ENCODE results near the gene GSDMA. TPM values are rescaled to one million over a fixed set of nuclear protein-coding genes. Genes with fewer than 3 reads are reported as not detected.
A peak's percentile ranks its signal among the peaks of the same experiment; 100 is the strongest.

GSDMA gene
- total RNA-seq, 4 donors from 2014 or later = 0.20 TPM; not detected in 3

GRCh38 chr17:40025991-40026815 lies 63.4 kb downstream of the GSDMA start:
- no peak for DNase-seq (ENCODE audit: low spot score in 2 of 2)
- H3K27me3 ChIP-seq = no peaks in the 10 kb centered on the region
- H3K4me1 ChIP-seq = peaks cover 0 to 30% (median 6%) of the 10 kb centered on the region in 4 donors
- H3K27ac ChIP-seq = peak overlapping the region in 1 of 4 donors; percentile 30
- WGBS, 2 donors = 73 to 79% methylated on average over 21 to 22 of the region's 22 CpGs
- TF ChIP-seq EP300 (IDR thresholded peaks at IDR 0.05) = no peak
- TF ChIP-seq, protein P1, sequence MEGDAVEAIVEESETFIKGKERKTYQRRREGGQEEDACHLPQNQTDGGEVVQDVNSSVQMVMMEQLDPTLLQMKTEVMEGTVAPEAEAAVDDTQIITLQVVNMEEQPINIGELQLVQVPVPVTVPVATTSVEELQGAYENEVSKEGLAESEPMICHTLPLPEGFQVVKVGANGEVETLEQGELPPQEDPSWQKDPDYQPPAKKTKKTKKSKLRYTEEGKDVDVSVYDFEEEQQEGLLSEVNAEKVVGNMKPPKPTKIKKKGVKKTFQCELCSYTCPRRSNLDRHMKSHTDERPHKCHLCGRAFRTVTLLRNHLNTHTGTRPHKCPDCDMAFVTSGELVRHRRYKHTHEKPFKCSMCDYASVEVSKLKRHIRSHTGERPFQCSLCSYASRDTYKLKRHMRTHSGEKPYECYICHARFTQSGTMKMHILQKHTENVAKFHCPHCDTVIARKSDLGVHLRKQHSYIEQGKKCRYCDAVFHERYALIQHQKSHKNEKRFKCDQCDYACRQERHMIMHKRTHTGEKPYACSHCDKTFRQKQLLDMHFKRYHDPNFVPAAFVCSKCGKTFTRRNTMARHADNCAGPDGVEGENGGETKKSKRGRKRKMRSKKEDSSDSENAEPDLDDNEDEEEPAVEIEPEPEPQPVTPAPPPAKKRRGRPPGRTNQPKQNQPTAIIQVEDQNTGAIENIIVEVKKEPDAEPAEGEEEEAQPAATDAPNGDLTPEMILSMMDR (IDR thresholded peaks at IDR 0.05) = no peak
- H3K9me3 ChIP-seq = no peaks in the 10 kb centered on the region
- no peak overlapping the region for H3K4me3 ChIP-seq
- peaks cover 0 to 96% (median 26%) of the 10 kb centered on the region in 3 donors for H3K36me3 ChIP-seq

DNA sequence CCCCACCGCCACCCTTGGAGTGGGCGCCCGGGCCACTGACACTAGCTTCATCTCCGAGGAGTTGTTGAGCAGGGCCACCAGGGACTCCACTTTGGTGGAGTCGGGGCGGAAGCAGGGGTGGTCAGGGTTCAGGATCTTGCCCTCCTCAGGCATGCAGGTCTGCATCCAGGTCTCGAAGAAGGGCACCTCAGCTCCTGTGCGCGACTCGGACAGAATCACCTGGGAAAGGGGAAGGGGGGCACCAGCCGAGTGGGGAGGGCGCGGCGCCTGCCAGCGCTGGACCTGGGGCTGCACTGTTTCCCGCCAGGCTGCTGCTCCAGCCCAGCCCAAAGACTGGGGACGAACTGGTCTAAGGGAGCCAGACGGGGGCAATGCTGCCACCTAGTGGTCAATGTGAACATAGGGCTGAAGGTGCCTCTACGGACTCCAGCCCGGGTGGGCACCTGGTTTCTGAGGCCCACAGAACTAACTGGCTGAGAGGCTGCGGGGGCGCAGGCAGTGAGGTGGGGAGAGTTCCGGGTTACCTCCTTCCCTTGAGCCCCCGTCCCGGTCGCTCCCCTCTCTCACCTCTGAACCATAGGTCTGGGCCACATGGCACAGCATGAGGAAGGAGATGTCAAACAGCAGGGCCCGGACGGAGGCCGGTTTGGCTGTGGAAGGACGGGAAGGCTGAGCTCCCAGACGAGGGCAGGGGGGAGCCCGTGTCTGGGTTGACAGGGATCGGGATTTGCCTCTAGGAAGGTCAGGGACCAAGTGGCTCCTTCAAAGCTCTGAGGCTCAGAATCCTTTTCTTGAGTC lies 64.2 kb downstream of the GSDMA start:
- Histone ChIP-seq H3K36me3 (peaks cover 0 to 96% (median 26%) of the 10 kb centered on the region in 3 donors), H3K4me1 (peaks cover 0 to 22% (median 6%) of the 10 kb centered on the region in 4 donors), H3K9me3 (no peaks in the 10 kb centered on the region), H3K4me3 (no peak overlapping the region), H3K27ac (peak overlapping the region in 2 of 4 donors; percentile 26 to 30), H3K27me3 (no peaks in the 10 kb centered on the region)
- peak; percentile 55 to 65 for DNase-seq (ENCODE audit: low spot score in 2 of 2)
- WGBS, 2 donors = 23 to 30% methylated on average over 28 to 33 of the region's 33 CpGs
- TF ChIP-seq, protein P1 (IDR thresholded peaks at IDR 0.05) = peak; percentile 86 to 97 (median 91)
- TF ChIP-seq EP300 (IDR thresholded peaks at IDR 0.05) (peak in 1 of 2 donors; percentile 18), POLR2A (IDR thresholded peaks at IDR 0.05) (no peak)

Small RNAs within 50 kb of the gene (small RNA-seq; reads per million reads assigned to genes)
- 896 reads per million, percentile 98 among the genes with 10 or more reads in this experiment for gene SNORD124

Other genes with a start within 250 kb of the GSDMA start
- gene MIEN1, start 232.5 kb upstream of the GSDMA start, total RNA-seq = 10 to 100 TPM; 29.8 to 65.3 (median 43.5) TPM
- gene GRB7, start 225.1 kb upstream of the GSDMA start, total RNA-seq = under 1 TPM in 3 of 4 donors, not detected in 1; 0.21 to 0.39 (median 0.30) TPM
- gene IKZF3, start 98.7 kb upstream of the GSDMA start, total RNA-seq = 1 to 10 TPM in 2 of 4 donors, under 1 TPM in 2; 0.30 to 1.9 (median 1.0) TPM
- not detected for gene ZPBP2, start 94.8 kb upstream of the GSDMA start, total RNA-seq
- gene GSDMB, start 44.4 kb upstream of the GSDMA start, total RNA-seq = 10 to 100 TPM in 3 of 4 donors, 1 to 10 TPM in 1; 8.1 to 21.2 (median 16.8) TPM
- gene ORMDL3, start 35.4 kb upstream of the GSDMA start, total RNA-seq = 10 to 100 TPM; 45.7 to 88.2 (median 72.3) TPM
- gene LRRC3C, start 35.3 kb upstream of the GSDMA start, total RNA-seq = not detected
- 100 to 1,000 TPM in 1 of 4 donors, 10 to 100 TPM in 3; 64.7 to 109 (median 72.1) TPM for gene PSMD3, start 17.8 kb downstream of the GSDMA start, total RNA-seq
- 1 to 10 TPM in 1 of 4 donors, under 1 TPM in 1, not detected in 2; 0.59 to 2.1 TPM for gene CSF3, start 52.4 kb downstream of the GSDMA start, total RNA-seq
- gene MED24, start 91.4 kb downstream of the GSDMA start, total RNA-seq = 100 to 1,000 TPM in 2 of 4 donors, 10 to 100 TPM in 2; 55.1 to 146 (median 84.6) TPM
- gene THRA, start 100.0 kb downstream of the GSDMA start, total RNA-seq = 10 to 100 TPM; 65.4 to 86.1 (median 78.4) TPM
- 10 to 100 TPM; 16.8 to 48.2 (median 21.0) TPM for gene NR1D1, start 137.6 kb downstream of the GSDMA start, total RNA-seq
- gene MSL1, start 159.0 kb downstream of the GSDMA start, total RNA-seq = 100 to 1,000 TPM in 3 of 4 donors, 10 to 100 TPM in 1; 78.0 to 113 (median 107) TPM
- 100 to 1,000 TPM in 1 of 4 donors, 10 to 100 TPM in 3; 85.2 to 122 (median 93.4) TPM for gene CASC3, start 177.5 kb downstream of the GSDMA start, total RNA-seq
- 10 to 100 TPM in 1 of 4 donors, 1 to 10 TPM in 3; 4.8 to 30.0 (median 6.9) TPM for gene RAPGEFL1, start 214.5 kb downstream of the GSDMA start, total RNA-seq